HuH-7 (cell line): ENCODE results near the gene PAK2.
"Not testable (repeated sequence)": the region's sequence is repeated elsewhere in the genome, so short reads cannot be mapped to it uniquely, and the experiment has no call there.

Experiments used
- DNase-seq: peaks from one replicate; pipeline ENCODE4 v3.0.0; 2011; ENCODE audit warnings: low spot score

Gene PAK2

GRCh38 chr3:196736670-196737374 is 2.8 kb upstream of the PAK2 start:
- DNase-seq = no peak

GRCh38 chr3:196737655-196738054 is 2.0 kb upstream of the PAK2 start:
- no peak for DNase-seq

DNA sequence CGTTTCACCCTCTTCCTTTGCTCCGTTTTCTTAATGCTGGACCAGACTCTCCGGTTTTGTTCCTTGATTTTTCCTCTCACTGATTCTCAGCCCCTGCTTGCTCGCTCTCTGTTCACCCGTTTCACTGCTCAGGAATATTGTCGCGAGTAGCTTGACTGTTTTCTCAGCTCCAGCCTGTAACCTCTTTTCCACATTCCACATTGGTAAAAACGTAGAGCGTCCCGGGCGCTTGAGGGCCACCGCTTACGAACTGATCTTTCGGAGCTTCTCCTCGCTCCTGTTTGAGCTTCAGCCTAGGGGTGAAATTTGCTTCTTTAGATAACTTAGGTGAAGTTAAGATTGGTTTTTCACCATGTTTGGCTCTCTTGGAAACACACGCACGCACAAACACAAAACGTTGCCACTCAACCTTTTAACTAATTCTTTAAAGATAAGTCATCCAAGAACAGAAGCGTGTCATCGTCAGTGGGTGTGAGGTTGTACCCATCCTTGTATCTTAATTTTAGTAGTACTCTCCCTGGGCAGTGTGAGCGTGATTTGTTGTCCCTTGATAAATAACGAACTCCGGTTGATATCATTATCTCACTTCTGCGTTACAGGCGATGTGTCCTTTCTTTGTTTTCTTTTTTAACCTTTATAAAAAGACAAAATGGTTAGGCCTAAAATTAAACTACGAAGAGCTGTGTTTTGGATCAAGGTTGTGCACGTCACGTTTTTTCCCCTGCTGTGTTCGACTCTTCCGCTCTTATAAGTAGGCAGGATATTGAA is 1.0 kb downstream of the PAK2 start:
- DNase-seq = no peak

DNA sequence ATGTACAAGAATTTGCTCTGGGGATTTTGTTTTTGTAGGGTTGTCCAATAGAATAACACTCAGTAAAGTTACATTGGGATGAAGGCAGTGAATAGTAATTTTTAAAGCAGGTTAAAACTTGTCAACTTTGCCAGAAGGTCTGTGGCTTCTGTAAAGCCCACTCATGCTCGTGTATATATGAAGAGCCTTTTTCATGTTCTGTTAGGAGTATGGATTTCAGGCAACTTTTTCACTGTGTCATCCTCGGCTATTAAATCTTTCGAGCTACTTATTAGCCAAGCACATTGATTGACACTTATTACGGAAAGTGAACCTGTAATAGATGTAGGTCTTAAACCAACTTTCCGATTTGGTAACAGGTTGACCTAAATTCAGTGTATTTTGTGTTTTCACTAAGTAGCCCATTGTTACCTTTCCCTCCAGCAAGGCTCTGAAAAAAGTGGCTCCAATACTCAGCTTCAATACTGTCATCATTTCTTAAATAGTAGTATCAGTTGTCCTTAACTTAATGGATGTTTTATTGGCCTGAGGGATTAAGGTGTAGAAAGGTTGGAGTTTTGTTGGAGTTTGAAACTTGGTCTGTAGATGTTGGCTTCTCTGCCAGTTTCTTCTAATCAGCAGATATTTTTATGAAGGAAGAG is 1.7 kb downstream of the PAK2 start:
- no peak for DNase-seq

DNA sequence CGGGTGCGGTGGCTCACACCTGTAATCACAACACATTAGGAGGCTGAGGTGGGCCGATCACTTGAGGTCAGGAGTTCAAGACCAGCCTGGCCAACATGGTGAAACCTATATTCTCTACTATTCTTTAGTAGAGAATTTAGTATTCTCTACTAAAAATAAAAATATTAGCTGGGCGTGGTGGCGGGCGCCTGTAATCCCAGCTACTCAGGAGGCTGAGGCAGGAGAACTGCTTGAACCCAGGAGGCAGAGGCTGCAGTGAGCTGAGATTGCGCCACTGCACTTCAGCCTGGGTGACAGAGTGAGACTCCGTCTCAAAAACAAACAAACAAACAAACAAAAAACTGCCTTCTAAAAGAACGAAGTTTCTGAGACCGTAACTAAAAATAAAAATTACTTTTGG is 3.9 kb downstream of the PAK2 start:
- not testable (repeated sequence) for DNase-seq

DNA sequence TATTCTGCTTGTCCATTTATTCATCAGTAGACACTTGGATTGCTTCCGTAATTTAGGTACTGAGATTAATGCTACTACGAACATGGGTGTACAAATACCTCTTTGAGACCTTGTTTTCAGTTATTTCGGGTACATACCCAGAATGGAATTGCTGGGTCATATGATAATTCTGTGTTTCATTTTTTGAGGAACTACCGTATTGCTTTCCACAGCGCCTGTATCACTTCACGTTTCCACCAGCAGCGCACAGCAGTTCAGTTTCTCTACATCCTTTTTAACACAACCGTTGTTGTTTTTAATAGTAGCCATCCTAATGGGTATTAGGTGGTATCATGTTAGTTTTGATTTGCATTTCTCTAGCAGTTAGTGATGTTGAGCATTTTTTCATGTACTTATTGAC is 9.5 kb downstream of the PAK2 start:
- no peak for DNase-seq

DNA sequence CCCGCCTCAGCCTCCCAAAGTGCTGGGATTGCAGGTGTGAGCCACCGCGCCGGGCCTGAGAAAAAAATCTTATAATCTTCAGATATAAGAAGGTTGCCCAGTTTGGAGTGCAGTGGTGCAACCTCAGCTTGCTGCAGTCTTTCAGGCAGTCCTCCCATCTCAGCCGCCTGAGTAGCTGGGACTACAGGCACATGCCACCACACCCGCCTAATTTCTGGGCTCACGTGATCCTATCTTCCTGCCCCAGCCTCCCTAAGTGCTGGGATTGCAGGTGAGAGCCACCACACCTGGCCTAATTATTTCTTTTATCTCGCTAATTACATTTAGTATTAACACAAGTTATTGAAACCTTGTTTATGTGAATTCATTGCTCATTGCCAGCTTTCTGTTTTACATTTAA is 13.5 kb downstream of the PAK2 start:
- no peak for DNase-seq

- DNase-seq = no peak
Observed at GRCh38 chr3:196754091-196754981, 14.7 kb downstream of the PAK2 start.

DNA sequence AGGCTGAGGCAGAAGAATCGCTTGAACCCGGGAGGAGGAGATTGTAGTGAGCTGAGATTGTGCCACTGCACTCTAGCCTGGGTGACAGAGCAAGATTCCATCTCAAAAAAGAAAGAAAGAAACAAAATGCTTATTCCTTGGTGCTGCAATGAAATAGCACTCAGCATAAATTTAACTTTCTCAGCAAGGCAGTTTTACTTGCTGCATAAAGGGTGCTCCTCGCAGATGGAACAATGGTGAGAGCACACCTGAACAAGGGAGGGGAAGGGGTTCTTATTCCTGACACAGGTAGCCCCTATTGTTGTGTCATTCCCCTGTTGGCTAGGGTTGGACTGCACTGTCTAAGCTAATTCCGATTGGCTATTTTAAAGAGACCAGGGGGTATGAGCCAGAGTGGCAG is 17.1 kb downstream of the PAK2 start:
- no peak for DNase-seq

DNA sequence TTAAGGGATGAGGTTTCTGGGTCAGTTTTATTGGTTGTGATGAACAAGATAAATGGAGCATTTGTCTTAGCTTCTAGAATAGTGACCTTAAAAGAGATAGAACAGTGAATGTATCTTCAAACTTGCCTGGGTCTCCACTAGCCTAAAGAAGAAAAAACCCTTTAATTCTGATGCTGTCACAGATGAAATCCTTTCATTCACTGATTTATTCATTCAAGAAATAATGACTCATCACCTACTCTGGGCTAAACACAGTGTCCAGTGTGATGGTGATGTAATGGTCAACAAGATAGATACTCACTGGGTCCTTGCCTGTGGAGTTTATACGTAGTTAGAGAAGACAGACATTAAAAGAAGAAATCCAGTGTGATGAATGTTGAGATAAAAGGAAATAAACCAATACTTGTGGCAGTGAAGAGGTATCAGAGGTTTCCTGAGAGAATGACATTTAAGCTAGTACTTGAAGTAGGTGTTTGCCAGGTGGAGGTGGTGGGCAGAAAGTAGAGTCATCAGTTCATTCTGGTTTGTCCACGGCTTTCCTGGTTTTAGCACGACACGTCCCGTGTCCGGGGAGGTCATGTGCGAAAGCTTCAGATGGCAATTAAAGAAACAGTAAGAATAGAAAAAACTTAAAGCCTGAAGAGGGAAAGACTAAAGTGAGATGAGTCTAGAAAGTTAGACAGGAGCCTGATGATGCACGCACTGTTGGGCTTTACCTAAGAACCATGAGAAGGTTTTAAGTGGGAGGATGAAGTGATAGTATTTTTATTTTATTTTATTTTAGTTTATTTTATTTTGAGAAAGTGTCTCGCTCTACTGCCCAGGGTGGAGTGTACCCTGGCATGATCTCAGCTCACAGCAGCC is 18.5 kb downstream of the PAK2 start:
- DNase-seq = no peak

GRCh38 chr3:196763179-196763578 is 23.5 kb downstream of the PAK2 start:
- DNase-seq = no peak

- DNase-seq = no peak
Observed at GRCh38 chr3:196765454-196765853, 25.8 kb downstream of the PAK2 start.

DNA sequence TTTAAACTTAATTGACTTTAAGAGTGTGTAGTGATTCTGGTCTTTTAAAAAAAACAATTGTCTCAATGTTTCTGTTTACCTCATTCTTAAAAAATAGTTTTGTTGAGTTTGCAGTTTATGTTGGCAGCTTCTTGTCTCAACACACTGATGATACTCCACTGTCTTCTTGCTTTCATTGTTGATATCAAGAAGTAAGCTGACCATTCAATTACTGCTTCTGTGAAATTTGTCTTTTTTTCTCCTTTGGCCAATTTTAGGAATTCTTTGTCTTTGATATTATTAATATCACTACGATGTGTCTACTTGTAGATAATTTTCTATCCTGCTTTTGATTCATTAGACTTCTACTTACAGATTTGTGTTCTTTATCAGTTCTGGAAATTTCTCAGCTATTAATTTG is 31.4 kb downstream of the PAK2 start:
- DNase-seq = no peak

DNA sequence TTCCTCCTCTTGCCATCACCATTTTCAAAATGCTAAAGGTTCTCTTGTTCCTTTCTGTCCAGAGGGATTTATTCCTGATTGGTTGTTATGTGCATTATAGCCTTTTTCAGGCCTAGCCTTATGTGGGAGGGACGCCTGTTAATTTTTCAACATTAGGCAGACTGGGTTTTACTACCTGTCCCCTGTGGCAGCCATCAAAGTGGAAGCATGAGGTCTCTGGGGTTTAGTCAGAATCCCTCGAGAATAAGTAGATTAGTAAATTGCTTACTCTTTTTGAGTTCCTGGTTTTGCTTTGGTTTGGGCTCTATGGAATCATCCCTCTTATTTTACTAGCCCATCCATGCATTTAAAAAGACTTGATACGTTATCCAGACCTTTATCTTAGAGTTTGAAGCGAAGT is 32.4 kb downstream of the PAK2 start:
- no peak for DNase-seq

DNA sequence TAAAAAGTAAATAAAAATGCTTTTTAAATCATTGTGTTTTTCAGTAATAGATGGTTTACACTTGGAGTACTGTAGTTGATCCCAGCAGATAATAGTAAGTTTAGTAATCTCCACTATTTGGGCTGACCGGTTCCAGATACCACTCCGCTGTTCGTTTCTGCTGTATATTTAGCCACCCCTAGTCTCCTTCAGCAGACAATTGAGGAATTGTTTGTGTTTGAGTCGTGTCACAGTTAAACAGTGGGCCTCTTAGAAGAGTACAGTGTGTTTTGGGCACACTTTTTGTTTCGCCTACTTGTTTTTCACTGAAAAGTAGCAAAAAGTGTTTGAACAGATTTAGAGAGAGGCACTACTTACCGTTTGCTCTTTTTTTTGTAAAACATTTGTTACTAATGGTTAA is 33.2 kb downstream of the PAK2 start:
- no peak for DNase-seq

DNA sequence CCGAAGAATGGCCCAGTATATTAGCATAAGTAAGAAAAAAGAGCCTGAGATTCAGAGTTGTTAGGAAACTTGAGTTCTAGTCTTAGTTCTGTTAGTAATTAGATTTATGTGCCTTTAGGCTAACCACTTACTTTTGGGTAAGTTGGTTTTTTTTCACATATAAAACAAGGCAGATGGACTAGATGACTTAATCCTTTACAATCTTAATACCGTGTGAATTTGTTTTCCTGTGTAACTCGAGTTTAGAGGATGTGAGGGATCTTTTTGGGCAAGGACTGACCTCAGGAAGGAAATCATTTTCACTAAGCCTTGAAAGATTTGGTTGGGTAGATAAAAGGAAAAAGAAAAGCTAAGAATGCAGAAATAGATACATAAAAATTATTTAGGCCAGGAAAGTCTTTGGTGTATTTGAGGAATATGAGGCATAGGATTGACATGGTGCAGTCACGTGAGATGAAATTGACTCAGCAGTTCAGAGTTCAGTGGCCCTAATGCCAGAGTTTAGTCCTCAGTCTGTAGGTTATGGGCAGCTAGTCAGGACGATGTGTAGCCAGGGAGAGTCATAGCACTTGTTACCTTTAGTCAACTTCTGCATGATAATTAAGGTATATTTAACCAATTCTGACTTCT is 34.6 kb downstream of the PAK2 start:
- no peak for DNase-seq

DNA sequence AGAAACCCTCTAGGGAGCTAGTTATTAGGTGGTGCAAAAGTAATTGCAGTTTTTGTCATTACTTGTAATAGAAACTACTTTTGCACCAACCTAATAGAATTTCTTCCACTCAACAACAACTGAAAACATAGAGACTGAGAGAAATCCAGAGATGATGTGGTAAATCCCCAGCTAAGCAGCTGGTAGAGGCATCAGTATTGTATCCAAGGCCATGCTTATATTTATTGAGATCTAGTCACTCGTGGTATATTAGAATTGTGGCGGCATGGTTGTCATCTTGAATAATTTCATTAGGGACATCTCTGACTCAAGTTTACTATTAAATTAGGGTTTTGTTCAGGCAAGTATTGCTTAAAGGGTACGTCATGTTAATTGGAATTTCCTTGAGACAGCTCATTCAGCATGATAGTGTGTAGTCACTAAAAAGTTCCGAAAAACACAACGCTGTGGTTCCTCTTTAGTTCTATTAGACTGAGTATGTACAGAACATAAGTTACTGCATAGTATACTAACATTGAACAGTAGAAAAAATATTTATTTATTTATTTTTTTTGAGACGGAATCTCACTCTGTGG is 35.3 kb downstream of the PAK2 start:
- no peak for DNase-seq

GRCh38 chr3:196775938-196776337 is 36.3 kb downstream of the PAK2 start:
- DNase-seq = no peak

DNA sequence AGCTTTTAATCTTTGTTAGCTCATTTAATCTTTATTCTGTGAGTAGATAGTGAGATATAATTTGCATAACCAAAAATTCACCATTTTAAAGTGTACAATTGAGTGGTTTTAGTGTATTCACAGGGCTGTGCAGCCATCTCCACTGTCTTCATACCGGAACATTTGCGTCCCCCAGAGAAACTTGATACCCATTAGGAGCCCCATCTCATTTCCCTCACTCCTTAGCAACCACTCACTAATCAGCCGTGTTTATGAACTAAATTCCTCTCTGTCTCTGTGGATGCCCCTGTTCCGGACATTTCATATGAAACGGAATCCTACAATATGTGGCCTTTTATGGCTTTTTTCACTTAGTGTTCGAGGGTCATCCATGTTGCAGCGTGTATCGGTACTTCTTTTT is 38.2 kb downstream of the PAK2 start:
- DNase-seq = no peak

DNA sequence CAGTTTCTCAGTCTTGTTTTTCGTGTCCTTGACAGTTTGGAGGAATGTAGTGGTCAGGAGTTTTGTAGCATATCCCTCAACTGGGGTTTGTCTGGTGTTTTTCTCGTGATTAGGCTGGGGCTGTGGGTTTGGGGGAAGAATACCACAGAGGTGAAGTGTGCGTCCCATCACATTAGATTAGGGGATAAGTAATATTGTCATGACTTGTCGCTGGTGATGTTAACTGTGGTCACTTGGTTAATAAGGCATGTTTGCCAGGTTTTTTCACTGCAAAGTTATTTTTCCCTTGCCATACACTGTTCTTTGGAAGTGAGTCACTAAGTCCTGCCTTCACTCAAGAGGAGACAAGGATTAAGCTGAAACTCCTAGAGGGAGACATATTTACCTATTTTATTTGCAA is 39.1 kb downstream of the PAK2 start:
- no peak for DNase-seq

- no peak for DNase-seq
Observed at GRCh38 chr3:196782511-196782910, 42.9 kb downstream of the PAK2 start.
